Limb (tissue), 2 donors: Measurements from ENCODE around the gene WWP2.
A peak's percentile ranks its signal among the peaks of the same experiment; 100 is the strongest.
"Not testable (repeated sequence)": the region's sequence is repeated elsewhere in the genome, so short reads cannot be mapped to it uniquely, and the experiment has no call there.

Experiments
- DNase-seq, 2 donors: peaks; one replicate each; pipeline ENCODE4 v3.0.0-alpha.2; 2016; ENCODE audit errors: extremely low spot score in 2 of 2

WWP2 gene

GRCh38 chr16:69761983-69762813 lies at the start of gene WWP2:
Gene WWP2 (plus strand): TSS chr16:69762332. CDS start chr16:69787011, 24,679 bp downstream.
- DNase-seq = peak; percentile 77 to 90

GRCh38 chr16:69712914-69713581 lies 49.1 kb upstream of the WWP2 start:
- no peak for DNase-seq

GRCh38 chr16:69717066-69717465 lies 45.1 kb upstream of the WWP2 start:
- DNase-seq = no peak

GRCh38 chr16:69718111-69718764 lies 43.9 kb upstream of the WWP2 start:
- no peak for DNase-seq

- no peak for DNase-seq
Measured at GRCh38 chr16:69720822-69721430, 41.2 kb upstream of the WWP2 start.

- no peak for DNase-seq
Measured at GRCh38 chr16:69721441-69721957, 40.6 kb upstream of the WWP2 start.

GRCh38 chr16:69724414-69724873 lies 37.7 kb upstream of the WWP2 start:
- no peak for DNase-seq

- DNase-seq = no peak
Measured at GRCh38 chr16:69724981-69725479, 37.1 kb upstream of the WWP2 start.

- DNase-seq = no peak
Measured at GRCh38 chr16:69725480-69726312, 36.4 kb upstream of the WWP2 start.

- DNase-seq = peak; percentile 80 to 91
Measured at GRCh38 chr16:69726313-69727060, 35.6 kb upstream of the WWP2 start, which contains the start of gene NQO1. Gene NQO1 (minus strand): TSS chr16:69726560. CDS start chr16:69726439, 121 bp downstream.

GRCh38 chr16:69727916-69728270 lies 34.2 kb upstream of the WWP2 start:
- no peak for DNase-seq

- not testable (repeated sequence) for DNase-seq
Measured at GRCh38 chr16:69729030-69729429, 33.1 kb upstream of the WWP2 start.

GRCh38 chr16:69731280-69731679 lies 30.9 kb upstream of the WWP2 start:
- not testable (repeated sequence) for DNase-seq

GRCh38 chr16:69732101-69732500 lies 30.0 kb upstream of the WWP2 start:
- DNase-seq = no peak

- DNase-seq = no peak
Measured at GRCh38 chr16:69741519-69741918, 20.6 kb upstream of the WWP2 start.

GRCh38 chr16:69741951-69742904 lies 19.9 kb upstream of the WWP2 start:
- DNase-seq = peak; percentile 21 to 40

GRCh38 chr16:69744363-69745231 lies 17.5 kb upstream of the WWP2 start:
- no peak for DNase-seq

GRCh38 chr16:69745232-69745612 lies 16.9 kb upstream of the WWP2 start:
- DNase-seq = no peak
